ENCODE results near the gene PRPSAP2.
"Not testable (repeated sequence)": the region's sequence is repeated elsewhere in the genome, so short reads cannot be mapped to it uniquely, and the experiment has no call there.

DNA sequence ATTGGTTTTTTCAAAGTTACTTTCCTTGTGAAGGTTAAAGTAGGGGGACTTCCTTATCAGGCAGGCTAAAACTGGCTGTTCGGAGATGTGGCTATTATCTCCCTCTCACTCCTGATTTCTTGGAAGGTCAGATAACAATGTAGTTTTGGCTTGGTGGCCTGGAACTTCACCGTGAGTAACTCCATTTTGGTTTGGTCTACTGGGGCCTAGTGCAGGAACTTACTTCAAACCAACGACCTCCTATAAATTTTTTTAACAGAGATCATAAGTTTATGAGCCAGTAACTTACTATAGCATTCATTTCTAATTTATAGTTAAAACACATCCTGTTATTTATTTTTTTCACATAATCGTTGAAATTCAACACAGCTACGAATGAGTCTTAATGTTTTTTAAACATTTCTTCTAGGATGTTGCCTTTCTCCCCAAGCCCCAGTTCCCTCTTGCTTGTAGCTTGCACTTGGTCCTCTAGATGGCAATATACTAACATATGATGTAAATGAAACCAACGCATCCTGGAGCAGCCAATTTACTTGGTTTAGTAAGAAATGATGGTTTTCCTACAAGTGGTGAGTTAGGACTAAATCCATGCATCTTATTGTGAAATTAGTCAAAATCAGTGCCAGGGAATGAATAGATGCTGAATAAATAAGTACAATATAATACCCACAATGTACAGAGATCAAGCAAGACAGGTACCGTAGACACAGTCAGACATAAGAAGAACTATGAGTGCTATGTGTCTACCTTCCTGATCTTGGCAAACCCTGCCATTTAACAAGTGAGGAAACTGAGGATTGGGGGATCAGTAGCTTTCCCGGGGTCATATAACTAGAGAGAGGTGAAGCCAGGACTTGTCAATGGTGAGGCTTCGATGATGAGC lies 41.2 kb upstream of the PRPSAP2 start:
- TF ChIP-seq, protein P1, sequence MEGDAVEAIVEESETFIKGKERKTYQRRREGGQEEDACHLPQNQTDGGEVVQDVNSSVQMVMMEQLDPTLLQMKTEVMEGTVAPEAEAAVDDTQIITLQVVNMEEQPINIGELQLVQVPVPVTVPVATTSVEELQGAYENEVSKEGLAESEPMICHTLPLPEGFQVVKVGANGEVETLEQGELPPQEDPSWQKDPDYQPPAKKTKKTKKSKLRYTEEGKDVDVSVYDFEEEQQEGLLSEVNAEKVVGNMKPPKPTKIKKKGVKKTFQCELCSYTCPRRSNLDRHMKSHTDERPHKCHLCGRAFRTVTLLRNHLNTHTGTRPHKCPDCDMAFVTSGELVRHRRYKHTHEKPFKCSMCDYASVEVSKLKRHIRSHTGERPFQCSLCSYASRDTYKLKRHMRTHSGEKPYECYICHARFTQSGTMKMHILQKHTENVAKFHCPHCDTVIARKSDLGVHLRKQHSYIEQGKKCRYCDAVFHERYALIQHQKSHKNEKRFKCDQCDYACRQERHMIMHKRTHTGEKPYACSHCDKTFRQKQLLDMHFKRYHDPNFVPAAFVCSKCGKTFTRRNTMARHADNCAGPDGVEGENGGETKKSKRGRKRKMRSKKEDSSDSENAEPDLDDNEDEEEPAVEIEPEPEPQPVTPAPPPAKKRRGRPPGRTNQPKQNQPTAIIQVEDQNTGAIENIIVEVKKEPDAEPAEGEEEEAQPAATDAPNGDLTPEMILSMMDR (IDR thresholded peaks at IDR 0.05; ENCODE audit: insufficient read depth, low read length, poor library complexity, severe bottlenecking): peak; percentile 45
- not testable (repeated sequence) for TF ChIP-seq EZH2phosphoT487 (conservative IDR thresholded peaks at IDR 0.05; ENCODE audit: low read length)

Data from SU-DHL-6 (cell line).